Neutrophil (primary cell): ENCODE results near the gene TOP1.

Experiments used
- H3K27ac ChIP-seq: fragments of 200-600 bp; sonication (generic); 2 replicates; pipeline ENCODE4 v1.5.1; 2016; ENCODE audit warnings: mild to moderate bottlenecking, moderate library complexity
- H3K27me3 ChIP-seq: fragments of 200-600 bp; sonication (generic); 2 replicates; pipeline ENCODE4 v1.6.0; 2016; ENCODE audit warnings: mild to moderate bottlenecking
- H3K36me3 ChIP-seq: fragments of 200-600 bp; sonication (generic); 2 replicates; pipeline ENCODE4 v1.5.1; 2017
- H3K4me1 ChIP-seq, 2 experiments: fragments of 200-600 bp in 1 of 2; sonication (generic) in 1 of 2; 1 replicate in 1 of 2; 2 replicates in 1 of 2; pipeline versions ENCODE4 v1.5.1 to v1.6.1; 2013 to 2016; ENCODE audit warnings: low read depth in 1 of 2, low read length in 1 of 2, mild to moderate bottlenecking in 1 of 2, moderate library complexity in 1 of 2; ENCODE audit not compliant: control insufficient read depth in 1 of 2, insufficient read depth in 1 of 2
- H3K4me3 ChIP-seq, 2 experiments: fragments of 200-600 bp in 1 of 2; sonication (generic) in 1 of 2; 1 replicate in 1 of 2; 2 replicates in 1 of 2; pipeline ENCODE4 v1.5.1; 2013 to 2016; ENCODE audit warnings: low read depth in 1 of 2, low read length in 1 of 2, mild to moderate bottlenecking in 1 of 2, moderate library complexity in 1 of 2
- H3K9me3 ChIP-seq: fragments of 200-600 bp; sonication (generic); 2 replicates; pipeline ENCODE4 v1.5.1; 2016
- TF ChIP-seq, protein P1 (sequence below): fragments of 200-600 bp; sonication (generic); IDR thresholded peaks from 2 replicates; pipeline ENCODE4 v1.5.1; 2016; ENCODE audit warnings: antibody characterized with exemption

TOP1 gene

GRCh38 chr20:41011551-41012067 is 17.0 kb upstream of the TOP1 start:
- TF ChIP-seq, protein P1, sequence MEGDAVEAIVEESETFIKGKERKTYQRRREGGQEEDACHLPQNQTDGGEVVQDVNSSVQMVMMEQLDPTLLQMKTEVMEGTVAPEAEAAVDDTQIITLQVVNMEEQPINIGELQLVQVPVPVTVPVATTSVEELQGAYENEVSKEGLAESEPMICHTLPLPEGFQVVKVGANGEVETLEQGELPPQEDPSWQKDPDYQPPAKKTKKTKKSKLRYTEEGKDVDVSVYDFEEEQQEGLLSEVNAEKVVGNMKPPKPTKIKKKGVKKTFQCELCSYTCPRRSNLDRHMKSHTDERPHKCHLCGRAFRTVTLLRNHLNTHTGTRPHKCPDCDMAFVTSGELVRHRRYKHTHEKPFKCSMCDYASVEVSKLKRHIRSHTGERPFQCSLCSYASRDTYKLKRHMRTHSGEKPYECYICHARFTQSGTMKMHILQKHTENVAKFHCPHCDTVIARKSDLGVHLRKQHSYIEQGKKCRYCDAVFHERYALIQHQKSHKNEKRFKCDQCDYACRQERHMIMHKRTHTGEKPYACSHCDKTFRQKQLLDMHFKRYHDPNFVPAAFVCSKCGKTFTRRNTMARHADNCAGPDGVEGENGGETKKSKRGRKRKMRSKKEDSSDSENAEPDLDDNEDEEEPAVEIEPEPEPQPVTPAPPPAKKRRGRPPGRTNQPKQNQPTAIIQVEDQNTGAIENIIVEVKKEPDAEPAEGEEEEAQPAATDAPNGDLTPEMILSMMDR = no peak
- no peaks in the 10 kb centered on the region for H3K36me3 ChIP-seq
- no peaks in the 10 kb centered on the region for H3K27me3 ChIP-seq
- H3K4me3 ChIP-seq = no peak overlapping the region
- H3K4me1 ChIP-seq = peaks cover 6 to 8% of the 10 kb centered on the region in 2 experiments
- no peak overlapping the region for H3K27ac ChIP-seq
- no peaks in the 10 kb centered on the region for H3K9me3 ChIP-seq

GRCh38 chr20:41014561-41015088 is 14.0 kb upstream of the TOP1 start:
- Histone ChIP-seq H3K4me3 (no peak overlapping the region), H3K4me1 (no peaks in the 10 kb centered on the region), H3K9me3 (no peaks in the 10 kb centered on the region), H3K36me3 (no peaks in the 10 kb centered on the region), H3K27ac (no peak overlapping the region), H3K27me3 (no peaks in the 10 kb centered on the region)
- TF ChIP-seq, protein P1 = no peak

DNA sequence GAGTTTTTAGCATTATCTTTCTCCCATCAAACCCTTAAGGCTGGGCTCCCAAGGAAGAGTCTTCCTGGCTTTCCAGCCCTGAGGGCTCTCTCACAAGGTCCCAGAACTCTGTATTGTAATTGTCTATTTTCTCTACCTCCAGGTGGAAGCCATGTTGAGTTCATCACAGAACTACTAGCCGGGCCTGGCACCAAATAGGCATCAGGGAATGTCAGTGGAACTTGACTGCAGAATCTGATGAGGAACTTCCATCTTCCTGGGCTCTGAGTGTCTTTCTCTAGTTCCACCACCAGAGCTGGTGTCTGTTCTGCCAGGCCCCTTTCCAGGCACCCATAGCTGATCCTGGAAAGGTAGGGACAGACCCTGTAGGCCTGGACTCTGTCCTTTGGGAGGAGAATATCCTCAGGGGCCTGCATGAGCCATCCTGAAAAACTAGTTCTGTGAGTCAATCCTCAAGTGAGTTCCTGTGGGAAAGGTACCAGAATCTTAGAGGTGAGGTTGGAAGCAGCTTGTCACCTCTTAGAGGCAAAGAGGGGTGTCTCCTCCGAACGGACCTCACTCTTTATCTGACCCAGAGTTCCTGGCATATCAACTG is 11.1 kb upstream of the TOP1 start:
- TF ChIP-seq, protein P1 = no peak
- no peak overlapping the region for H3K27ac ChIP-seq
- H3K4me3 ChIP-seq = no peak overlapping the region
- H3K36me3 ChIP-seq = no peaks in the 10 kb centered on the region
- H3K9me3 ChIP-seq = no peaks in the 10 kb centered on the region
- no peaks in the 10 kb centered on the region for H3K27me3 ChIP-seq
- H3K4me1 ChIP-seq = no peaks in the 10 kb centered on the region

- TF ChIP-seq, protein P1 = no peak
- Histone ChIP-seq H3K9me3 (no peaks in the 10 kb centered on the region), H3K27me3 (no peaks in the 10 kb centered on the region), H3K4me1 (no peaks in the 10 kb centered on the region), H3K27ac (no peak overlapping the region), H3K4me3 (no peak overlapping the region), H3K36me3 (no peaks in the 10 kb centered on the region)
Observed at GRCh38 chr20:41018153-41018552, 10.5 kb upstream of the TOP1 start.

GRCh38 chr20:41023549-41023948 is 5.1 kb upstream of the TOP1 start:
- no peaks in the 10 kb centered on the region for H3K36me3 ChIP-seq
- TF ChIP-seq, protein P1 = no peak
- no peaks in the 10 kb centered on the region for H3K9me3 ChIP-seq
- H3K27me3 ChIP-seq = no peaks in the 10 kb centered on the region
- no peak overlapping the region for H3K4me3 ChIP-seq
- H3K27ac ChIP-seq = no peak overlapping the region
- peaks cover 8 to 9% of the 10 kb centered on the region in 2 experiments for H3K4me1 ChIP-seq
